ENCODE measurements around the gene SOX2.

The SOX2 gene

GRCh38 chr3:181711325-181712135 is at the start of gene SOX2:
TSS of gene SOX2 (plus strand) at chr3:181711925. CDS start at chr3:181712361, 436 bp downstream.
- DNase-seq (ENCODE audit: low spot score) = peak; percentile 33

DNA sequence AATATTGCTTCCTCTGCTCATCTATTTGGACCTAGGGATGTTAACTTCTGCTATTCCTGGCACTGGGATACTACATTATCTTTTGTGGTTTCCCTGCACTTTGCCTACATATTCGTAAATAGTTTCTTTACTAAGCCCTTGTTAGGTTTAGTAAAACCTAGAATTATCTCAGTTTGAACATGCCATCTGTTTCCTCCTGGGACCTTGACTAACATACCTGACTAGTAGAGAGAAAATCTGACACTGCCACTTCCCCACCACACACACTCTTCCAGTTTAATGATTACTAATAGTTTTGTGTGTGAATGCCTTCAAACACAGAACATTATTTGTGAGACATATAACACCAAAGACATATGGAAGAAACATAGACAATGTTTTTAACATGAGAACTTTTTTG is 28.2 kb upstream of the SOX2 start:
- no peak for DNase-seq (ENCODE audit: low spot score)

- DNase-seq (ENCODE audit: low spot score) = no peak
These were observed 24.5 kb upstream of the SOX2 start for GRCh38 chr3:181687190-181687589.

GRCh38 chr3:181687731-181688130 is 24.0 kb upstream of the SOX2 start:
- no peak for DNase-seq (ENCODE audit: low spot score)

- DNase-seq (ENCODE audit: low spot score) = no peak
These were observed 22.2 kb upstream of the SOX2 start for GRCh38 chr3:181689546-181689945.

DNA sequence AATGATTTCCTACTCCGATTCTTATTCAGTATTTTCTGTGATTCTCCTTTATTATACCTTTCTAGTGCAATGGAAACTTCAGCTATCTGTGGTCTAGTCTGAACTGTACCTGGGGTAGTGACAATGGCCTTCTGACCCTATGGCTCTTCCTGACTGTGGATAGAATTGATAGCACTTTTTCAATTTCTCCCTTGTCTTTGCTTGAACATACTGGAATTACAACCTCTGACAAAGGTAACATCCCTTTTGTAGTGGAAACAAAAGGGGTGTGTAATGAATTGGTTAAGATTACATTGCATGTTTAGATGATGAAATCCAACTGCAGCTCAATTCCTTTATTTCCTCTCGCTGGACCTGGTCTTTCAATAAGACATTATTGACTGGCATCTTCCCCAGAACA is 21.0 kb upstream of the SOX2 start:
- DNase-seq (ENCODE audit: low spot score) = no peak

DNA sequence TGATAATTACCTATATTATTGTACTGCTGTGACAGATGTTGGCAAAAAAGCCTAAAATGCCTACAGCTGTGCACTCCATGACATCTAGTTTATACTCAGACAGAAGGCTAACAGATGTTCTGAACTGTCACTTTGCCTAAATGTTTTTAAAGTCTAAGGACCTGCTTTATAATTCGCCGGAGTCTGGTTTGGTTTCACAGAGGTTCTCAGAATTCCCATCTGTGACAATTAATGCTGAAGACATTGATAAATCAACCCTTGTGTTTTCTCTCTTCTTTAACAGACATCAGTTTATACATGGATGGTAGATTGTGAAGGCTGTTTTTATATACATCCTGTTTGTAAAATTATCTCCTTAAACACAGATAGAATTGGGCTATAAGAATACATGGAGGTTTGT is 19.8 kb upstream of the SOX2 start:
- no peak for DNase-seq (ENCODE audit: low spot score)

DNA sequence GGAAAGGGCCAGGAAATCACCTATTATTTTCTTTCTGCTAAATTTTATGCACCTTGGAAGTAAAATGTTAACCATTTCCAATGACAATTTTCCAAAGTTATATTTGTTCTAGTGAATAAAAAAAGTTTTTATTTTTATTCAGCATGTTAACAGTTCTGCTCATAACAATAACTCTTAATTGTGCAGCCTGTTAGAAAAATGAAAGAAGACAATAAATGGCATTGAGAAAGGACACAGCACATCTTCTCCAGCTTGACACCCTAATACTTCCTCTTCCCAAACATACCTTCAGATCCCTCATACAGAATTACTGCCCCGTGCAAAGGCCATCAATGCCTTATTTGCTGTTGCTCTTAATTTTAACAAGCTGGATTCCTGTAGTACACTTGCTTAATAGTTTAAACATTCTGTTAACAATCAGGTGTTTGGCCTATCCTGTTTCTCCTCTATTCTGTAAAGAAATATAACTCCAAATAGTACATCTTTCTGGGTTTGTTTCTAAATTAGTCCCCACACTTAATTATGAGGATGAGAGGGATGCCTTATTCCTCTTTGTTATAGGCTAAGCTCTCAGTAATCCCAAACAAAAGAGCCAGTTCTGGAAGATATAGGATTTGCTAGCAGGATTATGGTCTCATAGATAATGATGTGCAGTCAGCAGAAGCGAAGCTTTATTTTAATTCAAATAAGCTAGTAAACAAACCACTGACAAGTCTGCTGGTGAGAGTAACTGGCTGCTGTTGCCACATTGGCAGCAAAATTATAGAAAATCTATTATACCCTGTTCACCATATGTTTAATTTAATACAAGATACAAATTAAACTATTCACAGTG is 19.2 kb upstream of the SOX2 start:
- DNase-seq (ENCODE audit: low spot score) = no peak

GRCh38 chr3:181693280-181693679 is 18.4 kb upstream of the SOX2 start:
- no peak for DNase-seq (ENCODE audit: low spot score)

DNA sequence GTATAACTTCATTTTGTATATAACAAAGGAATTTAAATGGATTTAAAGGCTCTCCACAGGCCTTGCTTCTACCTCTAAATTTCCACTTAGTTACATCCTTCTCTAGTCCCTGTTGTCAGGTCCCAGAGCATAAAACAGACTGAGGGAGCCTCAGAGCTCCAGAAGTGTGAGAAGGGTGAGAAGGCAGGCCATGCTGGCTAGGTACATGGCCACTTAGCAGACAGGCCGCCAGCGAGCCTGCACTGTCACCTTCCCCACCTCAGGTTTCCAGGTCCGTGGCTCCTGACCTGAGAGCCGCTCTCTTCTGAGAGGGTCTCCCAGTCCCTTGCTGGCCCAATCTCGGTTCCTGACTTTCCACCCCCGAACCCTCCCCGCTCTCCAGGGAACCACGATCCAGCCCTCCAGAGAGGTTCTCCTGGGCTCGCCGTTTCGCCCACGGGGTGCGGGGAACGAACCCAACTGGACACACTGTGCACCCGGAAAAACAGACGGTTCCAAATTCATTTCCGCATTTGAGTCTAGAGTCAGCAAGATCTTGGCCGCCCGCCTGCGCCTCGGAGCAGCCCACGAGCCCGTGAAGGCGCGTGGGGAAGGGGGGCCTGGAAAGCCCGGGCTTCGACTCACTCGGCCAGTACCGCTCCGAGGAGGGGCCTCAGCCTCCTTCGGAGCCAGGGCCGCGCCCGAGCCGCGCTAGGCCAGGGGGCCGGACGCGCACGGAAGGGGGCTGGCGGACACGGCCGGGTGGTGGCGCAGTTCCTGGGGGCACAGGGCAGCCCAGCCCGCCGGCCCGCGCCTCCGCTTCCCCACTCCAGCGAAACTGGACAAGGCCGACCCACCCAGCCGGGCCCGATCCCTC is 16.7 kb upstream of the SOX2 start:
- no peak for DNase-seq (ENCODE audit: low spot score)

DNA sequence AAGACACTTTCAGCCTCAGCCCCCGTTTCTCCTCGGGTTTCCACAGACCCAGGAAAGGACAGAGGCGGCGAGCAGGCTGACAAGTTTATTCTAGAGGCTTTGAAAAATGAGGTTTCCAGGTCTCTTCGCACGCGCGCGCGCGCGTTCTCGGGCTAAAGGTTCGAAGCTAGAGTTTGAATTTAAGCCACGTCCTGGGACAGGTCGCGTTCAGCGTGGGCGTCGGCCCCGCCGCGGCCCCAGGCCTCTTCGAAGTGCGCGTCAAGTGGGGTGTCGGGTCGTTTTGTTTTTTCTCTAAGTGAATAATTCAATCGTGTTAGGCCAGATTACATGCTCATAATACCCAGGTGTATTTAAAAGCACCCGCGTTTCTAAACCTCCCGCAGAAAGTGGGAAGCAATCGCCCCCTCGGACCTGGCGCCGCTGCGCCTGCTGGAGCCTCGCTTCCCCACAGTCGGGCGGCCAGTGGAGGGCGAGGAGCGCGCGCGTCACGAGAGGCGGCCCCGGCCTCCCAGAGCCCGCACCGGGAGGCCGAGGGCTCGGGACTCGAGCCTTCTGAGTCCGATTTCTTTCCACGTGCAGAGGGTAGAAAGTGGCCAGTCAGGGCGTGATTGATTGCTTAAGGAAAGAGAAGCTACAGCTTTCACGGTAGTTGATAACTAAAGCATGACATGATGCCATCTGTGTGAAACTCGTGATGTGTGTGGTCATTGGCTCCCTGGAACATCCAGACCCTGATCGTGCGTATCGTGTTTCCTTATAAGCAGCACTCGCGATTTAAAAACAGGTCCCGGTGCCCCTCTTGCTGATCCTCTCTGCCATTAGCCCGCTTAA is 15.8 kb upstream of the SOX2 start:
- DNase-seq (ENCODE audit: low spot score) = no peak

- no peak for DNase-seq (ENCODE audit: low spot score)
These were observed 15.0 kb upstream of the SOX2 start for GRCh38 chr3:181696626-181697230.

DNA sequence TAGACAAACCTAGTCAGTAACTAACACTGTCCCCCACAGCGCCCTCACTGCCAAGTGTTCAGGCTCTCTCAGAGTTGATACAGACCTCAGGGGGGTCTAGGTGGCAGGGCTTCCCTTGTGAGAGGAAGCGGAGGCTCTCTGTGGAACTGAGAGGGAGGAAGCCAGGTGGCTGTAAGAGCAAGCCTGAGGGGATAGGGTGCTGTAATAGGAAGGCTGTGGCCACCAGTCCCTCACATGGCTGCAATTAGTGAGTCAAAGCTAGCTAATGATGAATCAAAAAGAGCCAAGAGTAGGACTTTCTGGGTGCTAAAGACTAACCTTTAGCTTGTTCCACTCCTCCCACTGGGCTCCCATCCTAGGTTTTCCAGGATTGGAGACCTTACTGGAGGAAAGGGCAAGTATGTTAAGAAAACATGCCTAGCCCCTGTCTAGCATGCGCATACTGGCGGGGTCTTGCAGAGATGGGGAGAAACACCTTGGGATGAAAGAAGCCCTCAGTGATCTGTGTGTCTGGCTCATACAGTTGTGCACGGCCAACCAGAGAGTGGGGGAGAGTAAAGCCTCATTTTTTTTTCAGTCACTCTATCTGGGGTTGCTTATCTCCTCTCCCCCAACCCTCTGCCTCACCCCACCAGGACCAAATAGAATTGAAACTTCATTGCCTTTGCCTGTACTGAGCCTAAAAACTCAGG is 13.3 kb upstream of the SOX2 start:
- no peak for DNase-seq (ENCODE audit: low spot score)

DNA sequence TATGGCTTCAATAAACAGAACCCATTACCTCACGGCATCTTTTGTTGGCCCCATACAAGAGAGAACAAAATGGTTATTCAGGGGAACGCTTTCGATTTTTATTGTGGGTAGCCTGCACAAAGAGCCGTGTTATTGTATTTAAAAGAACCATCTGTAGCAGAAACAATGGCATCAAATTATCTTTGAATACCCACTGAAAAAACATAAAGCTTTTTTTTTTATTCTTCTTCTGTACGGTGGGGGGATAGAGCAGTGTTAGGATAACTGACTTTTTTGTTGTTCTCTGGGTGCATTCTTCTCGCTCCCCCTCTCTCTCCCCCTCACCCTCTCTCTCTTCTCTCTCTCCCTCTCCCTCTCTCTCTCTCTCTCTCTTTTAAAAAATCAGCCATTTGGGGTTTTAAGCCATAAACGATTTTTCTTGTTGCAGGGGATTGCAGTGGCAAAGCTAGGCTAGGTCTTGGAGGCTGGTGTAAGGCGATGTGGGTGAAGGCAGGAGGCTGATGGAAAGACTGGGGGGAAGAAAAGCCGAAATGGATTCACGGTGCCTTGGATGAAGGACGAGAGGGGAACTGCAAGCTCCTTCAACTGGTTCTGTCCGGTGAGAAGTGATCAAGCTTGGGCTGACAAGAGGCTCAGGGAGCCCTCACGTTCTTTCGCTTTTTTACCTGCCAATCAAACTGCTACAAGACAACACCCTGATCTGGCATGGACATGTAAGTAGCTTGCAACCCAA is 12.4 kb upstream of the SOX2 start:
- DNase-seq (ENCODE audit: low spot score) = no peak

- DNase-seq (ENCODE audit: low spot score) = peak; percentile 61
These were observed 11.3 kb upstream of the SOX2 start for GRCh38 chr3:181700168-181701087.

DNA sequence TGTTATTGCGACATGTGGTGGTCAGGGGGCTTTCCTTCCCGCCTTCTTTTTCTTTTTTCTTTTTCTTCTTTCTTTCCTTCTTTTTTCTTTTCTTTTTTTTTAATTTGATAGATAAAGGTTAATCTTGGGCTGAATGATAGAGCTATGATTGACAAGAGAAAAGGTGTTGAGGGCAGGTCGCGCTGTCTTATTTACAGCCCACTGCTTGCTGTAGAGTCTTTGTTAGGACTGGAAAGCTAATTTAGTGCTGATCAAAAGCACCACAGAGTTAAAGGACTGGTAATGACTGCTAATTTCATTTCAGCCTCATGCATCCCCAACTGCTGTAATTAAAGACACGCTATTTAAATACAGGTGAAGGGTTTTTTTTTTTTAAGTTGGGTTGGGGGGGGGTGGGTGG is 10.6 kb upstream of the SOX2 start:
- no peak for DNase-seq (ENCODE audit: low spot score)

DNA sequence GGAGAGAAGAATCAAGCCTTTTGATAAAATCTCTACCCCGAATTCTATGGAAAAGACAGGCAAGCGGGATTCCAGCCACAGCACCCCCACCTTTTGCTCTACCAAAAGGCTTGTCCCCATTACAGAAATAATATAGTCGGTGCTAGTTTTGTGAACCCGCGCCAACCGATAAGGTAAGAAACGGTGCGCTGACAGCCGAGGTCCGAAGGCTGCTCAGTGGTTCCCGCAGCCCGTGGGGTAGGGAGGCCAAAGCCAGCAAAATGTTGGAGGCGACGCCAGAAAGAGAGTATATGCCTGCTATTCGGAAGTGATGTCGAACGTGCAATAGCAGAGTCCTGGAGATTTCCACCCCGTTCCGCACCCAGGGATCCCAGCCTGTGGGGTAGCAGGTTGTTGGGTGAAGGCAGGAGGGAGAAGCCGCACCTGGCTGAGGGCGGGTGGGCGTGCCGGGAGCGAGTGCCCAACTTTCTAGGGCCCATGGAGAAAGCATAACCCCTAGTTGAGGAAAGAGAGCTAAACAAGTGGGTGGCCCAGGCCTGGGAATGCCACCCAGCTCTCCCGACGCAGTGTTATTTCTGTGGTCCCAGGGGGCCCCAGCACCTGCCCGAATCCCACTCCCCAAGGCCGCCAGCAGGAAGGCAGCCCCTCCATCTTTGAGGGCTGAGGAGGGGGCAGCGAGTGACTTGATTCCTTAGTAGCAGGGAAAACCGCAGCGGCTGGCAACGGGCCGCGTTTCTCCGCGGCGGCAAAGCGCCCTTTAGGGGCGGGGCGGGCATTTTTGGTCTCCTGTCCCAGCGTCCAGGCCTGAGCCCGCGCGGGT is 7.9 kb upstream of the SOX2 start:
- DNase-seq (ENCODE audit: low spot score) = no peak
